Calu3 (cell line): ENCODE data around the gene AFF4. TPM values are rescaled to one million over a fixed set of nuclear protein-coding genes. Genes with fewer than 3 reads are reported as not detected.

Experiments used
- BruUV-seq: library from RNA; stranded (reverse); fragments of 400-500 nt; replicated peaks from 2 replicates; lab custom pipeline; 2021; lab: Mats Ljungman, UMichigan
- CTCF ChIA-PET: fragments of 300-600 bp; sonication (Branson Sonifier 250); formaldehyde crosslinking; loops from one replicate; lab custom pipeline; 2022; ENCODE audit warnings: antibody characterized with exemption; lab: Charles Lee
- DNase-seq: peaks from one replicate; pipeline ENCODE4 v3.0.0; 2022
- H3K27ac Mint-ChIP-seq: one replicate; pipeline ENCODE4 v1.8.0; 2022; ENCODE audit warnings: mixed read lengths; ENCODE audit not compliant: unreplicated experiment
- H3K27me3 Mint-ChIP-seq: one replicate; pipeline ENCODE4 v1.8.0; 2022; ENCODE audit warnings: mixed read lengths; ENCODE audit not compliant: unreplicated experiment
- H3K36me3 Mint-ChIP-seq: one replicate; pipeline ENCODE4 v1.8.0; 2022; ENCODE audit warnings: mild to moderate bottlenecking, moderate library complexity, mixed read lengths; ENCODE audit not compliant: insufficient read depth, unreplicated experiment
- H3K4me1 Mint-ChIP-seq: one replicate; pipeline ENCODE4 v1.8.0; 2022; ENCODE audit warnings: mild to moderate bottlenecking, low read depth, mixed read lengths; ENCODE audit not compliant: unreplicated experiment
- H3K4me3 Mint-ChIP-seq: one replicate; pipeline ENCODE4 v1.8.0; 2022; ENCODE audit warnings: mild to moderate bottlenecking, low read depth, moderate library complexity, mixed read lengths; ENCODE audit not compliant: unreplicated experiment
- H3K9me3 Mint-ChIP-seq: one replicate; pipeline ENCODE4 v1.8.0; 2022; ENCODE audit warnings: low read depth, mixed read lengths; ENCODE audit not compliant: unreplicated experiment
- CTCF ChIP-seq: fragments of 200-600 bp; IDR thresholded peaks from one replicate; pipeline ENCODE4 v1.8.0; 2022; ENCODE audit warnings: antibody characterized with exemption; ENCODE audit not compliant: unreplicated experiment
- intact Hi-C: fragments of 100-400 bp; cut with micrococcal nuclease; formaldehyde crosslinking; loops from one replicate; pipeline ENCODE4 v1.10.0; 2022; ENCODE audit not compliant: unreplicated experiment
- total RNA-seq: library from RNA; stranded (reverse); gene quantifications from 2 replicates; pipeline ENCODE4 v1.2.3, GENCODE V29; 2022

Gene AFF4
- total RNA-seq, 1 experiment from 2014 or later = 87.1 TPM

- Mint-ChIP-seq H3K27me3 (no peaks in the 10 kb centered on the region), H3K4me3 (no peak overlapping the region), H3K27ac (no peak overlapping the region), H3K36me3 (no peaks in the 10 kb centered on the region), H3K9me3 (no peaks in the 10 kb centered on the region), H3K4me1 (peaks cover 29% of the 10 kb centered on the region)
- BruUV-seq = no TSS peak
- no peak for TF ChIP-seq CTCF
- DNase-seq = no peak
- CTCF ChIA-PET = interaction anchor here (0.6 kb wide), 1 partner anchor 119 kb away, joined by 3 read pairs; no protein-coding TSS in a partner anchor
- intact Hi-C loops = no loop called here
Measured at GRCh38 chr5:132840896-132841295, 122.5 kb downstream of the AFF4 start.

DNA sequence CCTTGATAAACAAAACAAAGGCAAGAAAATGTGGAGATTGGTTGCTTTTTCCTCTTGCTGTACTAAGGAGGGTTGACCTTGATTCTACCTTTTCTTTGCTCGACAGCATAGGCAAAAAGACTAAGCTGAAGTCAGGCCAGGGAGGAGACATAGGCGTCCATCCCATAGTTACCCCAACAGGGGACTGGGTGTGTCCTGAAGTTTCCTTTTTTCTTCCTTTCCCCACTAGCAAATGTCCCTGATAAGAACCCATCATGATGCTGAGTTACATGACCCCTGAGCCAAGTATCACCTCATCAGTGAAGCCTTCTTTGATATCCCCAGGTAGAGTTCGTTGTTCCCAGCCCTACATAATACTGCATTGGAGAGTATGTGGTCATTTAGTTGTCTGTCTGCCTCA is 123.1 kb downstream of the AFF4 start:
- no TSS peak for BruUV-seq
- H3K4me1 Mint-ChIP-seq = peaks cover 29% of the 10 kb centered on the region
- CTCF ChIA-PET = interaction anchor here (1.1 kb wide), 1 partner anchor 13 kb away, joined by 3 read pairs; no protein-coding TSS in a partner anchor

GRCh38 chr5:132839426-132840301 is 123.8 kb downstream of the AFF4 start:
- Mint-ChIP-seq H3K4me3 (no peak overlapping the region), H3K36me3 (no peaks in the 10 kb centered on the region), H3K4me1 (peaks cover 29% of the 10 kb centered on the region), H3K27me3 (no peaks in the 10 kb centered on the region), H3K9me3 (no peaks in the 10 kb centered on the region), H3K27ac (no peak overlapping the region)
- BruUV-seq = no TSS peak
- intact Hi-C loops = no loop called here
- TF ChIP-seq CTCF = no peak
- CTCF ChIA-PET = interaction anchor here (0.6 to 1.1 kb wide), 2 partner anchors 14 to 204 kb away, joined by 3 to 4 read pairs; no protein-coding TSS in a partner anchor
- no peak for DNase-seq

More for the DNA sequence above, 123.1 kb downstream of the AFF4 start:
- no peaks in the 10 kb centered on the region for H3K9me3 Mint-ChIP-seq
- TF ChIP-seq CTCF = no peak
- H3K27ac Mint-ChIP-seq = no peak overlapping the region
- H3K27me3 Mint-ChIP-seq = no peaks in the 10 kb centered on the region
- no peaks in the 10 kb centered on the region for H3K36me3 Mint-ChIP-seq
- intact Hi-C loops = no loop called here
- H3K4me3 Mint-ChIP-seq = no peak overlapping the region
- DNase-seq = no peak

DNA sequence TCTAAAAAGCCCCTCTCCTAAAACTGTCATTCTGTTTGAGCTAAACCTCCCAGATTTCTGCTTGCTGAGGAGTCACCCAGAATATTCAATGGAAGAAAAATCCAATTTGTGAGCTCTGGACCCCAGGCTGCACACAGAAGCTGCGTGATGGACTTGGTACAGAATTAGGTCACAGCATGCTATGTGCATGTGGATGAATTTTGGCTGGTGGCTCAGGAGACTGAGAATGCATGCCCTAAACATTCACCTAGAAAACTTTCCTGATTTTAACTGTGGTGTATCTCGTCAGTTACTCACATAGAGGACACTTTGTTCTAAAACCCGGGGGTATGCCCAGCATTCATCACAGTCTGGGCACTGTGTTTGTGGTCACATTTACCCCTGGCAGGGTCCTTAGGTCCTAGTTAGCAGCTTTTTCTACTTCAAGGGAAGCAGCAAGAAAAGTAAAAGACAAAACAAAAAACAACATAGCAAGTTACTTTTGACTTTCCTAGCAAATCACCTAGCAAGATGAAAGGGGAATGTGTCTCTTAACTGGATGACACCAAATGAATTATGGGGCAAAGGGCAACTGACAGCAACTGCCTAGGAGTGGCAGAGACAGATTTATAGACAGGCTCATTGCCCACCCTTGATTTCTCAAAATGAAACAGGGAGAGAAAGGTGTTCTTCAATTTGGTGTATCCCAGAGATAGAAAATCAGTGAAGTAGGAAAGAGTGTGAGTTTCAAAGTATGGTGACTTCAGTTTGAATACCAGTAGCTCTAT is 124.7 kb downstream of the AFF4 start:
- DNase-seq = no peak
- BruUV-seq = no TSS peak
- no peak overlapping the region for H3K4me3 Mint-ChIP-seq
- intact Hi-C loops = no loop called here
- TF ChIP-seq CTCF = no peak
- no peaks in the 10 kb centered on the region for H3K36me3 Mint-ChIP-seq
- H3K9me3 Mint-ChIP-seq = no peaks in the 10 kb centered on the region
- no peaks in the 10 kb centered on the region for H3K27me3 Mint-ChIP-seq
- H3K27ac Mint-ChIP-seq = peak overlapping the region; percentile 74
- peaks cover 29% of the 10 kb centered on the region for H3K4me1 Mint-ChIP-seq
- CTCF ChIA-PET = interaction anchor here (0.6 to 1.1 kb wide), 2 partner anchors 205 to 410 kb away, joined by 3 to 4 read pairs; no protein-coding TSS in a partner anchor
